HG03354 (cell line): ENCODE data around the gene SYTL1.

Experiments used
- ATAC-seq: cut with Tn5 transposase; IDR thresholded peaks from one replicate; pipeline ENCODE4 v1.9.1; 2021; ENCODE audit warnings: mild to moderate bottlenecking; ENCODE audit not compliant: unreplicated experiment, poor library complexity, severe bottlenecking

The SYTL1 gene

GRCh38 chr1:27361044-27361402, 19.2 kb downstream of the SYTL1 start:
- ATAC-seq = no peak

DNA sequence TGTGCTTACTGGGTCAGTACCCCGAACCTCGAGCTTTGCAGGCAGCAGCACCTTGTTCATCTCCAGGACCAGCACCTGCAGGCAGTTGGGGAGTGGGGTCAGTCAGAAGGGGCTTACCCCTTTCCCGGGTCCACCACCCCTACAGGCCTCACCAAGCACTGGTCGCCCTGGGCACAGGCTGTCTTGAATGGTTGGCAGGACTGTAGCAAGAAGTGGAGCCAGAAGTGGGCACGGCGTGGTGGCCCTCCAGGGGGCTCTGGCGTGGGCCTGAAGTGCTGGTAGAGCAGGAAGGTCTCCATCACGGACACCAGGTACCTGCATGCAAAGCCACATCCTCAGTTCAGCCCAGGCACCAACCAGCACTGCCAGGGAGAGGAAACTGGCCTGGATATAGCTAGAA, 19.7 kb downstream of the SYTL1 start:
- no peak for ATAC-seq

- no peak for ATAC-seq
Observed at GRCh38 chr1:27363766-27364695, 22.2 kb downstream of the SYTL1 start.

DNA sequence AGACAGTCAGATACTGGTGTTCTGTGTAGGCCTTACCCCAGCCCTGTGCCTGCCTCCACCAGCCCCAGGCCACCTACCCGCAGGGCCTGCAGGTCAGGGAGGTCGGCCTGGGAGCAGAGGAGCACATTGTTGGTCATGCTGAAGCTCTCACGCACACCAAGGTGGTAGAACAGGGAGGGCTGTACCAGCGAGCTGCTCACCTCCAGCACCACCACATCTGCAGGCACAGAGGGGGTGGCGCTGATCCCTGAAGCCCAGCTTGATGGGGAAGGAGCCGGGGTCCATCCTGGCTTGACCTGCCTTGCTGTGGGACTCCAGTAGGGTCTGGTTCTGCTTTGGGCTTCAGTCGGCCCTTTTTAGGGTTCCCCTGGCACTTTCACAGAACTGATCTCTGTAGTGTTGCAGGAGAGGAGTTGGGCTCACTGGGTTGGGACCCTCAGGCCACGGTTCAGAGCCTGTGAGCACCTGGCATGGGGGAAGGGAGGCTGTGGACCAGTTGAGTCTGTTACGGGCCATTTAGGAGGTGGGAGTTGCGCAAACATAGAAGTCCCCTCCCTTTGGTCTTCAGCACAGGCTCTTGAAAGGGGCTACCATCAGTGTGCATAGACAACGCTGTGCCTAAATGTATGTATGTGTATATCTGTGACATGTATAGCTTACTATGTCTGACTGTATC, 23.0 kb downstream of the SYTL1 start:
- ATAC-seq = peak; percentile 35

DNA sequence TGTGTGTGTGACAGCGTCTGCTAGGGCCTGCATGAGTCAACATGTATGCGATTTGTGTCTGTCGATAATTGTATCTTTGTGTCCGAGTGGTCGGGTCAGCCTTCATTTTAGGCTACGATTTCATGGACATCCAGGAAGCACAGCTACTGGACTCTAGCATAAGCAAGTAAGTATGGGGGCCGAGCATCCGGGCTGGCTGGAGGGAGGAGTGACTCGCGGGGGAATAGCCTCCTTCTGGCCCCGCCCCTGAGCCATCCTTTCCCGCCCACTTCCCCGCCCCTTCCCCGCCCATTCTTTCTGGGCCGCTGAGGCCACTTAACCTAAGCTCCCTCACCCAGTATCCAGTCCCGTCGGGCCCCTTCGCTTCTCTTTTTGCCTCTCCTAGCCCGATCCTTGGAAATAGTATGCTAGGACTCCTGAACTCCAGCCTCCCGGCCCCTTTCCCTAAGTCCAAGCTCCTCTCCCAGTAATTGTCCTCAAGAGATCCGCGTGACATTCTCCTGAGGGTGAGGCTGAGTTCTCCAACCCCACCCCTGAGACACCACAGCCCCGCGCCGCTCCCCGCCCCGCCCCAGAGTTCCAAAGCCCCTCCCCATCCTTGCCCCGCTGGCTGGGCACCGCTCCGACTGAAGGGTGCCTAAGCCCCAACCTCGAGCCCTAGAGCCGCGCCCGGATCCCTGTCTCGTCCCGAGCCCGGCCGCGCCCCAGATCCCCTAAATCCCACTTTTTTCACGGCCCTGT, 23.7 kb downstream of the SYTL1 start:
- peak; percentile 51 for ATAC-seq

DNA sequence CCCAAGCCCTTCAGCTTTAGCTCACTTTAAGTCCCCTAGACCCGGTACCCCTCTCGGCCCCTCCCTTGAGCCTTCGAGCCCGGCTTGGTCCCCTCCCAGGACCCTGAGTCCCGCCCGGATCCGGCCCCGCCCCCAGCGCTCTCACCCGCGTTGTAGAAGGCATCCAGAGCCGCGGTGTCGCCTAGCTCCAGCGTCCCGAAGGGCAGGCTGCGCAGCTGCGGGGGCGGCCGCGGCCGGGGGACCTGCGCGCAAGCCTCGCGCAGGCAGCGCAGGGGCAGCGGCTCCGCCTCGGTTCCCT, 24.2 kb downstream of the SYTL1 start:
- peak; percentile 43 for ATAC-seq

DNA sequence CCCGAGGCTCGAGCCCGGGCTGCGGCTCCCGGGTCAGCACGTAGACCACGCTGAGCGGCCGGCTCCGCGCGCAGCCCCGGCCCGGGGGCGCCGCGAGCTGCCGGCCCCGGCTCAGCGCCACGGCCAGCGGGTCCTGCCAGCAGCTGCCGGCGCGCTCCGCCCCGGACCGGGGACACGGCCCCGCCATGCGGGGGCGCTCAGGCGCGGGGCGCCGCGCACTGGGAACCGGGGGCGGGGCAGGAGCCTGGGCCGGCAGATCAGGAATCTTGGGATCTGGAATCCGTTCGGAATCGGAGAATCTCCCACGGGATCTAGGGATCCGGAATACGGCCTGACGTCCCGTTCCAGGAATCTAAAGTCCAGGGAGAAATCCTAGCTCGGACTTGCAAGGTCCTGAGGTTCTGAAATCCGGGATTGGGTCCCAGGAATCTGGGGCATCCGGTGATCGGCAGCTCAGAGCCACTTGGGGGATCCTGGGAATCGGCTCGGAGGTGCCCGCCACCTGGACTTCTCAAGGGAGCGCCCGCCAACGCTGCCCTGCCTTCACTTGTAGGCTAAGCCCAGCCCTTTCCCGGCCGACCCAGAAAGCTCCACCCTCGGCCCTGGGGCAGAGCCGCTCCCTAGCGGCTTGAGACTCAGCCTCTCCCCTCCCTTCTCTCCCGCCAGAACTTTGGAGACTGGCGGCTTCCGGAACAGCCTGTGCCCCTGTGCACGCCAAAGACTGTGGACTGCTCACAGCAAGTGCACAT, 24.8 kb downstream of the SYTL1 start, which contains the start of gene MAP3K6:
Gene MAP3K6, minus strand, starts transcription at position 551 of the 749 bp plus-strand sequence. Its CDS starts 364 bp downstream, at position 187.
- peak; percentile 31 for ATAC-seq

GRCh38 chr1:27367160-27367650, 25.4 kb downstream of the SYTL1 start:
- no peak for ATAC-seq

DNA sequence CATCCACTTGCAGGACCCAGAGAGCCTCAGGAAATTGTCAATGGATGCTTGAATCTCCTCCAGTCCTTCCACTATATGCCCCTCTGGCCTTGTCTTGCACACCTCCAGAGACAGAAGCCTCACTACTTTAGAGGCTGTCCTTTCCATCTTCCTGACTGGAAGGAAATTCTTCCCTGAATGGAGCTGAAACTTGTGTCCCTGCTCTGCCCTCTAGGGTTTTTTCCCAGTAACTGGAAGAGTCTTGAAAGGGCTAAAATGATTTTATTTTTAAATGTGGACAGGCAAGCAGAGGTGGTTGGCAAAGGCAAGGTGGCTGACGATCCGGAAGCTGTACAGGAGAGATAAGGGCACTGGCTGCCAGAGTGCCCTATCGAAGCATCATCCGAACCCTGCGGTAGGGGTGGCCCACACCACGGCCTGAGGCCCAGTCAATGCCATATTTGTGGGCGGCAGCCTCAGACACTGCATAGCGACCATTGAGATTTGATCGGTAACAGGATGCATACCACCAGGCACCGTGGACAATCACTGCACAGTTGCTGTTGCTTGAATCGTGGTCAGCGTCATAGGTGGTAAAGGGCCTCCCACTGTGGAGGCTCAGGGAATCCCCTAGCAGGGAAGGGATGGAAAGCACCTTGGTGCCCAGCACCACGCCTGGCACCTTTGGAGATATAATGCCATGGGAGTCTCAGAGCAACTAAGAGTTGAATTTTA, 27.2 kb downstream of the SYTL1 start:
- ATAC-seq = no peak

DNA sequence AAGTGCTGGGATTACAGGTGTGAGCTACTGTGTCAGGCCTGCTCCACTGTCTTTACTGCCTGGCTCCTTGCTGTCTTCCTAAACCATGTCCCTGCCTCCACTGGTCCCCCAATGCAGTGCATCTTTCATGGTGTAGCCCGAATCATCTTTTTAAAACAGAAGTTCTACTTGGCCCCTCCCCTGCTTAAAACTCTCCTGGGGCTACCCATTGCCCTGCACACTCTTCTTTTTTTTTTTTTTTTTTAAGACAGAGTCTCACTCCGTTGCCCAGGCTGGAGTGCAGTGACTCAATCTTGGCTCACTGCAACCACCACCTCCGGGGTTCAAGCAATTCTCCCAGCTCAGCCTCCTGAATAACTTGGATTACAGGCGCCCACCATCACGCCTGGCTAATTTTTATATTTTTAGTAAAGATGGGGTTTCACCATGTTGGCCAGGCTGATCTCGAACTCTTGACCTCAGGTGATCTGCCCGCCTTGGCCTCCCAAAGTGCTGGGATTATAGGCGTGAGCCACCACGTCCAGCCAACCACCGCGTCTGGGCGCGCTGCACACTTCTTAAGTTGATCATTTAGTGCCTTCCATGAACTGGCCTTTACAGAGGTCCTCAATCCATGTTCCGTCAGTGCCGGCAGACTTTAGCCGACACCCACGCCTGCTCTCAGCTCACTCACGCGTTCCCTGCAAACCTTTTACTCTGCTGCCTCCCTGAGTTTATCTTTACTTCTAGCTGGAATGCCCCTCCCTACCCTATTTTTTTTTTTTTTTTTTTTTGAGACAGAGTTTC, 30.4 kb downstream of the SYTL1 start:
- no peak for ATAC-seq

- ATAC-seq = no peak
Observed at GRCh38 chr1:27372808-27373690, 31.2 kb downstream of the SYTL1 start.

DNA sequence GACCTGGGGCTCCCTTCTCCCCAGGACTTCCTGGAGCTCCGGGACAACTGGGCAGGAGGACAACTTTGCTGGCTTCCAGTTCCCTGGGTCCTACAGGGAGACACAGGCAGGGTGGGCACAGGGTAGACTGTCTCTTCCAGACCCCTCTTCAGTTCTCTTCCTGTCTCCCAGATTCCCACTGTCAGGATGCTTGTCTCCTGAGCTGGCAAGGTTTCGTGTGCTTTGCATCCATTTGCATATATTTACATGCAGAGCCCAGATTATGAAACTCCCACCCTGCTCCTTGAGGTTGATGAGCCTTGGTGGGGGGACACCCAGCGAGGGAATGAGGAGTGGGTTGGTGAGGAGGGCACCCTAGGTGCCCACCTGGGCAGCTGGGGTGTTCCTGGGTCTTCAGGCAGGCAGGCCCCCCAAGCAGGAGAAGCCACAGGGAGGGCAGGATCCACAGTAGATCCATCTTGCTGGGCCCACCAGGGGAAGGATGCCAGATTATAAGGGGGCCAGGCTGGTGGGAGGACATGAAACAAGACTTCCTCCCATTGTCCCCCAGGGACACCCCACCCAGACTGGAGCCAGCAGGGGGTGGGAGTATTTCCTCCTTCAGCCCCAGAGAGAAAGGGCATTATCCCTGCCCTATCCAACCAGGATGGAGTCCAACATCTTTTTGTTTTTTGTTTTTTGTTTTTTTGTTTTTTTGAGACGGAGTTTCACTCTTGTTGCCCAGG, 32.7 kb downstream of the SYTL1 start, which contains the start of gene FCN3:
Gene FCN3, minus strand, starts transcription at position 463 of the 725 bp plus-strand sequence. Its CDS starts 6 bp downstream, at position 457.
- ATAC-seq = no peak

GRCh38 chr1:27377760-27378495, 36.1 kb downstream of the SYTL1 start:
- ATAC-seq = no peak

DNA sequence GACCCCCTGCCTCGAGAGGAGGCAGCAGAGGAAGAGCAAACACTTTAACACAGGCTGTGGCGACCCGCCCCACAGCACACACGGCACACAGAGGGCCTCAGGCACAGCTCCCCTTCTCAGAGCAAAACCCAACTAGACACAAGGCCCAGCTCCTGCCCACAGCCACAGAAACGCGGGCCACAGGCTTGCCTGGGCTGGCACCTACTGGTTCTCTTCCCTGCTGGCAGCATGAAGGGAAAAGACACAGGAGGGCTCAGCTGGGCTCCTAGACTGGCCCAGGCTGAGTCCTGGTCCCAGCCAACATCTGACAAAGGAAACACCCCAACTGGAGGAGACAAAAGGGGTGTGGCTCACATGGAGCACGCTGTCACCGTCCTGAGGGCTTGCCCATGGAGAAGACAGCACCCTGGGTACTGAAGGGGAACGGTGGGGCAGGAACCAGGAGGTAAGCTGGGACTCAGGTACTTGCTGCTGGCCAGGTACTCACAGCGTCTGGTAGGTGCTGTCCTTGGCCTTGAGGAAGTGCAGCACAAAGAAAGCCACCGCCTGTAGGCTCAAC, 37.8 kb downstream of the SYTL1 start:
- ATAC-seq = no peak

GRCh38 chr1:27380224-27380623, 38.4 kb downstream of the SYTL1 start:
- no peak for ATAC-seq
